ENCODE results near the gene COX19. TPM values are rescaled to one million over a fixed set of nuclear protein-coding genes. Genes with fewer than 3 reads are reported as not detected.
A peak's percentile ranks its signal among the peaks of the same experiment; 100 is the strongest.

Gene COX19
- total and polyA plus RNA-seq, 10 donors: 7.1 to 29.1 (median 15.2) TPM

GRCh38 chr7:935164-935873, 40.0 kb downstream of the COX19 start:
- TF ChIP-seq CTCF (IDR thresholded peaks at IDR 0.05 in 8 of 11, conservative IDR thresholded peaks at IDR 0.05 in 3 of 11) (no peak), POLR2A (IDR thresholded peaks at IDR 0.05) (no peak), POLR2AphosphoS5 (IDR thresholded peaks at IDR 0.05) (no peak)
- 85 to 89% (median 88%) methylated on average over 23 to 46 of the region's 46 CpGs for WGBS, 5 donors
- Histone ChIP-seq H3K4me3 (no peak overlapping the region), H3K4me1 (peaks cover 0 to 24% (median 4%) of the 10 kb centered on the region in 6 donors), H3K9me3 (peaks cover 0 to 5% (median 0%) of the 10 kb centered on the region in 8 donors), H3K27me3 (replicated peaks in 1 of 7) (peaks cover 0 to 6% (median 0%) of the 10 kb centered on the region in 7 donors), H3K27ac (no peak overlapping the region), H3K36me3 (peaks cover 0 to 28% (median 0%) of the 10 kb centered on the region in 6 donors)
- peak; percentile 69 for DNase-seq
- intact Hi-C loops (cut with DNase I; ENCODE audit: low total_unique reads): no loop called here

GRCh38 chr7:934469-935163, 40.7 kb downstream of the COX19 start:
- peak; percentile 70 for DNase-seq
- peaks cover 0 to 6% (median 0%) of the 10 kb centered on the region in 7 donors for H3K27me3 ChIP-seq (replicated peaks in 1 of 7)
- H3K9me3 ChIP-seq: no peaks in the 10 kb centered on the region
- no peak for TF ChIP-seq POLR2A (IDR thresholded peaks at IDR 0.05)
- TF ChIP-seq POLR2AphosphoS5 (IDR thresholded peaks at IDR 0.05): no peak
- TF ChIP-seq CTCF (IDR thresholded peaks at IDR 0.05 in 8 of 11, conservative IDR thresholded peaks at IDR 0.05 in 3 of 11): no peak
- H3K4me3 ChIP-seq: no peak overlapping the region
- intact Hi-C loops (cut with DNase I; ENCODE audit: low total_unique reads): no loop called here
- no peak overlapping the region for H3K27ac ChIP-seq
- 83 to 90% (median 87%) methylated on average over 25 to 34 of the region's 34 CpGs for WGBS, 5 donors
- H3K4me1 ChIP-seq: peaks cover 0 to 29% (median 4%) of the 10 kb centered on the region in 6 donors
- H3K36me3 ChIP-seq: peaks cover 0 to 28% (median 0%) of the 10 kb centered on the region in 6 donors

DNA sequence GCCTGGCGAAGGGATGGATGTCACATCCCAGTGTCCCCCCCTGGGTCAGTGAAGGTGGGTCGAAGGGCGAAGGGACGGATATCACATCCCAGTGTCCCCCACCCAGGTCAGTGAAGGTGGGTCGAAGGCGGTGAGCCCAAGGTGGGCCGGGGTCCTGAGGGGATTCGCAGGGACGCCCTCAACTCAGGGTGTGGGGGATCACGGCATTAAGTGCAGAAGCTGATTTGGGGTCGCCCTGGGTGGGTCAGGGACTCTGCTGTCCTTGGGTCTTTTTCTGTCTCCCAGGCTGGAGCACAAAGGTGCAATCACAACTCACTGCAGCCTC, 42.7 kb downstream of the COX19 start:
- no peak for TF ChIP-seq CTCF (IDR thresholded peaks at IDR 0.05 in 8 of 11, conservative IDR thresholded peaks at IDR 0.05 in 3 of 11)
- no peak for TF ChIP-seq POLR2AphosphoS5 (IDR thresholded peaks at IDR 0.05)
- no peak for TF ChIP-seq POLR2A (IDR thresholded peaks at IDR 0.05)
- DNase-seq: no peak
- peaks cover 0 to 6% (median 0%) of the 10 kb centered on the region in 7 donors for H3K27me3 ChIP-seq (replicated peaks in 1 of 7)
- H3K27ac ChIP-seq: no peak overlapping the region
- H3K4me1 ChIP-seq: peaks cover 0 to 49% (median 4%) of the 10 kb centered on the region in 6 donors
- no peaks in the 10 kb centered on the region for H3K9me3 ChIP-seq
- no peak overlapping the region for H3K4me3 ChIP-seq
- WGBS, 5 donors: 83 to 95% (median 92%) methylated on average over 11 of the region's 11 CpGs
- H3K36me3 ChIP-seq: peaks cover 0 to 20% (median 0%) of the 10 kb centered on the region in 6 donors
- intact Hi-C loops (cut with DNase I; ENCODE audit: low total_unique reads): no loop called here

Measured in spleen (tissue), 11 donors.